ENCODE results near the gene IDH3B. TPM values are rescaled to one million over a fixed set of nuclear protein-coding genes. Genes with fewer than 3 reads are reported as not detected.

The IDH3B gene
- total RNA-seq, 1 experiment from 2014 or later = 135 TPM

- no peak for ATAC-seq
- no peak for DNase-seq (ENCODE audit: low read depth, low spot score)
- no peak overlapping the region for H3K27ac ChIP-seq (ENCODE audit: low read length)
- CTCF ChIA-PET = no interaction called here
- POLR2A ChIA-PET = no interaction called here
- TF ChIP-seq REST (IDR thresholded peaks at IDR 0.05; ENCODE audit: insufficient read depth in 1 of 2, low read depth in 2 of 2, low read length in 1 of 2) (no peak), POLR2AphosphoS5 (IDR thresholded peaks at IDR 0.05; ENCODE audit: low read depth, low read length) (no peak)
- intact Hi-C loops (cut with micrococcal nuclease; ENCODE audit: unreplicated experiment) = no loop called here
- no peaks in the 10 kb centered on the region for H3K36me3 ChIP-seq (ENCODE audit: control insufficient read depth, insufficient read depth, low read length)
- no TSS peak for BruUV-seq (replicated peaks)
- H3K4me3 ChIP-seq (ENCODE audit: low read depth in 2 of 2, low read length in 2 of 2) = no peak overlapping the region
- in situ Hi-C loops (cut with HindIII; ENCODE audit: low pct_unique_long_range_greater_than_20kb, low sequenced_read_pairs) = no loop called here
- H3K4me1 ChIP-seq (ENCODE audit: control insufficient read depth, insufficient read depth, low read length) = no peaks in the 10 kb centered on the region; the same call in 1 of the 2 replicates
- H3K9me3 ChIP-seq (ENCODE audit: control insufficient read depth, insufficient read depth, low read depth, low read length) = no peaks in the 10 kb centered on the region
- no peaks in the 10 kb centered on the region for H3K27me3 ChIP-seq (ENCODE audit: control insufficient read depth, insufficient read depth, low read length)
These were observed 30.5 kb upstream of the IDH3B start for GRCh38 chr20:2694519-2694918.

GRCh38 chr20:2694008-2694471 lies 30.0 kb upstream of the IDH3B start:
- POLR2A ChIA-PET = no interaction called here
- no peaks in the 10 kb centered on the region for H3K36me3 ChIP-seq (ENCODE audit: control insufficient read depth, insufficient read depth, low read length)
- no peaks in the 10 kb centered on the region for H3K9me3 ChIP-seq (ENCODE audit: control insufficient read depth, insufficient read depth, low read depth, low read length)
- H3K27me3 ChIP-seq (ENCODE audit: control insufficient read depth, insufficient read depth, low read length) = no peaks in the 10 kb centered on the region
- CTCF ChIA-PET = no interaction called here
- DNase-seq (ENCODE audit: low read depth, low spot score) = no peak
- H3K4me3 ChIP-seq (ENCODE audit: low read depth in 2 of 2, low read length in 2 of 2) = peak overlapping the region in 1 of 2 experiments; percentile 36; a peak in 2 of 4 replicates
- H3K4me1 ChIP-seq (ENCODE audit: control insufficient read depth, insufficient read depth, low read length) = no peaks in the 10 kb centered on the region; the same call in 1 of the 2 replicates
- TF ChIP-seq CTCF (IDR thresholded peaks at IDR 0.05) (no peak), TCF7L2 (IDR thresholded peaks at IDR 0.05; ENCODE audit: low read depth, low read length) (no peak), REST (IDR thresholded peaks at IDR 0.05; ENCODE audit: insufficient read depth in 1 of 2, low read depth in 2 of 2, low read length in 1 of 2) (no peak), POLR2AphosphoS5 (IDR thresholded peaks at IDR 0.05; ENCODE audit: low read depth, low read length) (no peak), SIN3A (IDR thresholded peaks at IDR 0.05; ENCODE audit: borderline replicate concordance, insufficient read depth, low read depth, low read length) (no peak)
- no TSS peak for BruUV-seq (replicated peaks)
- in situ Hi-C loops (cut with HindIII; ENCODE audit: low pct_unique_long_range_greater_than_20kb, low sequenced_read_pairs) (no loop called here), intact Hi-C loops (cut with micrococcal nuclease; ENCODE audit: unreplicated experiment) (no loop called here)
- H3K27ac ChIP-seq (ENCODE audit: low read length) = no peak overlapping the region
- ATAC-seq = peak; percentile 5; the same call in 1 of the 2 replicates

Data from Panc1 (cell line).